Measurements from ENCODE around the gene TBC1D22B.

DNA sequence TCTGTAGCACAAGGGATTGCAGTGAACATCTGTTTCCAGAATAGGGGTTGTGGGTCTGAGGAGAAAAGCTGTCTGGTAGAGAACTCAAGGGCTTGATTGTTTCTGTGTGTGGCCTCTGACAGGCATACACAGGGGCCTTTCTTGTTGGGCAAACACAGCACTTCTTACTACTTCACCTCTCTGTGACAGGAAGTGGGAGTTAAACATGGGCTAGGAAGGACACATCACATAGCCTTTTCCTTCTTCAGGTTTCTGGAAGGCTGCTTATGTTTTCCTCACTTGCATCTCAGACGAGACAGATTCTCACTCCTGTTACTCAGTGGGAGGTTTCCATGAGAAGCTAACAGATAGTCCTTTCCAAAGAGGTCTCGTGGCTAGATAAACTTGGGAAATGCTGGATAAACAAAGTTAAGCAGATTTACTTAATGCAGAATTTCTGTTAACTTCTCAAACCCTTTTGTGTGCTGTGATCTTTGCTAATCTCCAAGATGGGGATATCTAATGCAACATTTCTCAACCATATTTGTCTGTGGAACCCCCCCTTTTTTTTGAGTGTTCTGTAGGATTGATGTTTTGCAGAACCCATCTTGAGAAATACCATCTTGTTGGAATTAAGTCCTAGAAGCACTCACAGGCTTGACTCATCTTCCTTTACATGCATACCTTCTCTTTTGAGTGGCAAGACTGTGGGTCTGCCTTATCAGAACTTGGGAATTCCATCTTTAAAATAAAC is 54.3 kb downstream of the TBC1D22B start:
- TF ChIP-seq, protein P1, sequence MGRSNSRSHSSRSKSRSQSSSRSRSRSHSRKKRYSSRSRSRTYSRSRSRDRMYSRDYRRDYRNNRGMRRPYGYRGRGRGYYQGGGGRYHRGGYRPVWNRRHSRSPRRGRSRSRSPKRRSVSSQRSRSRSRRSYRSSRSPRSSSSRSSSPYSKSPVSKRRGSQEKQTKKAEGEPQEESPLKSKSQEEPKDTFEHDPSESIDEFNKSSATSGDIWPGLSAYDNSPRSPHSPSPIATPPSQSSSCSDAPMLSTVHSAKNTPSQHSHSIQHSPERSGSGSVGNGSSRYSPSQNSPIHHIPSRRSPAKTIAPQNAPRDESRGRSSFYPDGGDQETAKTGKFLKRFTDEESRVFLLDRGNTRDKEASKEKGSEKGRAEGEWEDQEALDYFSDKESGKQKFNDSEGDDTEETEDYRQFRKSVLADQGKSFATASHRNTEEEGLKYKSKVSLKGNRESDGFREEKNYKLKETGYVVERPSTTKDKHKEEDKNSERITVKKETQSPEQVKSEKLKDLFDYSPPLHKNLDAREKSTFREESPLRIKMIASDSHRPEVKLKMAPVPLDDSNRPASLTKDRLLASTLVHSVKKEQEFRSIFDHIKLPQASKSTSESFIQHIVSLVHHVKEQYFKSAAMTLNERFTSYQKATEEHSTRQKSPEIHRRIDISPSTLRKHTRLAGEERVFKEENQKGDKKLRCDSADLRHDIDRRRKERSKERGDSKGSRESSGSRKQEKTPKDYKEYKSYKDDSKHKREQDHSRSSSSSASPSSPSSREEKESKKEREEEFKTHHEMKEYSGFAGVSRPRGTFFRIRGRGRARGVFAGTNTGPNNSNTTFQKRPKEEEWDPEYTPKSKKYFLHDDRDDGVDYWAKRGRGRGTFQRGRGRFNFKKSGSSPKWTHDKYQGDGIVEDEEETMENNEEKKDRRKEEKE (IDR thresholded peaks at IDR 0.05) = no peak
- TF ChIP-seq, protein P2, sequence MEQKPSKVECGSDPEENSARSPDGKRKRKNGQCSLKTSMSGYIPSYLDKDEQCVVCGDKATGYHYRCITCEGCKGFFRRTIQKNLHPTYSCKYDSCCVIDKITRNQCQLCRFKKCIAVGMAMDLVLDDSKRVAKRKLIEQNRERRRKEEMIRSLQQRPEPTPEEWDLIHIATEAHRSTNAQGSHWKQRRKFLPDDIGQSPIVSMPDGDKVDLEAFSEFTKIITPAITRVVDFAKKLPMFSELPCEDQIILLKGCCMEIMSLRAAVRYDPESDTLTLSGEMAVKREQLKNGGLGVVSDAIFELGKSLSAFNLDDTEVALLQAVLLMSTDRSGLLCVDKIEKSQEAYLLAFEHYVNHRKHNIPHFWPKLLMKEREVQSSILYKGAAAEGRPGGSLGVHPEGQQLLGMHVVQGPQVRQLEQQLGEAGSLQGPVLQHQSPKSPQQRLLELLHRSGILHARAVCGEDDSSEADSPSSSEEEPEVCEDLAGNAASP (CRISPR knock-in tag; IDR thresholded peaks at IDR 0.05; ENCODE audit: borderline replicate concordance) = no peak
- TF ChIP-seq RAD51 (IDR thresholded peaks at IDR 0.05; ENCODE audit: borderline replicate concordance) (no peak), ZKSCAN1 (IDR thresholded peaks at IDR 0.05; ENCODE audit: low read length) (no peak), MAFK (conservative IDR thresholded peaks at IDR 0.05 in 1 of 2, IDR thresholded peaks at IDR 0.05 in 1 of 2; ENCODE audit: low read length in 2 of 2) (no peak), CHD4 (IDR thresholded peaks at IDR 0.05; ENCODE audit: borderline replicate concordance, low read length) (no peak), EZH2 (conservative IDR thresholded peaks at IDR 0.05; ENCODE audit: low read depth, low read length) (no peak)
- TF ChIP-seq, protein P3, sequence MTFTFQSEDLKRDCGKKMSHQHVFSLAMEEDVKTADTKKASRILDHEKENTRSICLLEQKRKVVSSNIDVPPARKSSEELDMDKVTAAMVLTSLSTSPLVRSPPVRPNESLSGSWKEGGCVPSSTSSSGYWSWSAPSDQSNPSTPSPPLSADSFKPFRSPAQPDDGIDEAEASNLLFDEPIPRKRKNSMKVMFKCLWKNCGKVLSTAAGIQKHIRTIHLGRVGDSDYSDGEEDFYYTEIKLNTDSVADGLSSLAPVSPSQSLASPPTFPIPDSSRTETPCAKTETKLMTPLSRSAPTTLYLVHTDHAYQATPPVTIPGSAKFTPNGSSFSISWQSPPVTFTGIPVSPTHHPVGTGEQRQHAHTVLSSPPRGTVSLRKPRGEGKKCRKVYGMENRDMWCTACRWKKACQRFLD (CRISPR knock-in tag; IDR thresholded peaks at IDR 0.05; ENCODE audit: borderline replicate concordance) = no peak

All from HepG2 (cell line).